Uterus (tissue), 2 donors: ENCODE results near the gene UNC119B.

Experiments used
- CTCF ChIP-seq, 4 experiments: fragments of 200-600 bp in 2 of 4; fragments of 450-650 bp in 2 of 4; sonication (generic) in 2 of 4; IDR thresholded peaks; one replicate each; pipeline ENCODE4 v1.5.1; 2016 to 2019; ENCODE audit warnings: antibody characterized with exemption in 4 of 4, mild to moderate bottlenecking in 2 of 4, moderate library complexity in 1 of 4
- POLR2A ChIP-seq, 2 donors: fragments of 450-650 bp; IDR thresholded peaks; one replicate each; pipeline ENCODE4 v1.6.1; 2016; ENCODE audit warnings: antibody characterized with exemption in 2 of 2, mild to moderate bottlenecking in 1 of 2, moderate library complexity in 1 of 2

DNA sequence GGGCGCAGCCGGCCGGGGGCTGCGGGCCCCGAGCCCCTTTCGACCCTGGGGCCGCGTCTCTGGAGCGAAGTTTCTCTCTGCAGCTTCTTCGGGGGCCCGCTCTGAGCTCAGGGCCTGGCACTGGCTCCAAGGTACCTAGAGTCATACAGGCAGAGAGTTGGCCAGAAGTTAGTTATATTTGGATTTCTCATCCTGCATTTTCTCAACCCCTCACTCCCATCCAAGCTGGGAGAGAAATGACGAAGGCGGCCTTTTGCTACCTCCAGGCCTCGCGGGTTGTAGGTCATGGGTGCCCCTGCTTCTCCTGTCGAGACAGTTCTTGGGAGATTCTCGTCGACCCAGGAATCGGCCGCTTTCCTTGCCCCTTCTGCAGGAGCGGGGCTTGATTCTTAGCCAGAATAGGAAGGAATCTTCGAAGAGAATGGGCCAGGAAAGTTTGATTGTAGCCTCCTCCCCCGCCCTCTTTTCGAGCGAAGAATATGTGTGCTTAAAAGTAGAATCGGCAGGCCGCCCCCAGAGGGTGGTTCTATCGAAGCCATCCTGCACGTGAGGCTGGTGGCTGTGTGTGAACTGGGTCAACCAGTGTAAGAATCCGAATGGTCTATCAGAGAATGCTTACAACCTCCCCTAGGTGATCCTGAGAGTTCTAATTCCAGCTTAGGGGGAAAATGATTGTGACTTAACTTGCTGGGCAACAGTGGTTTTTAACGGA is 22.5 kb upstream of the UNC119B start:
- TF ChIP-seq CTCF (IDR thresholded peaks at IDR 0.05) (no peak), POLR2A (IDR thresholded peaks at IDR 0.05) (no peak)
